ENCODE measurements around the gene KRTAP10-12.

DNA sequence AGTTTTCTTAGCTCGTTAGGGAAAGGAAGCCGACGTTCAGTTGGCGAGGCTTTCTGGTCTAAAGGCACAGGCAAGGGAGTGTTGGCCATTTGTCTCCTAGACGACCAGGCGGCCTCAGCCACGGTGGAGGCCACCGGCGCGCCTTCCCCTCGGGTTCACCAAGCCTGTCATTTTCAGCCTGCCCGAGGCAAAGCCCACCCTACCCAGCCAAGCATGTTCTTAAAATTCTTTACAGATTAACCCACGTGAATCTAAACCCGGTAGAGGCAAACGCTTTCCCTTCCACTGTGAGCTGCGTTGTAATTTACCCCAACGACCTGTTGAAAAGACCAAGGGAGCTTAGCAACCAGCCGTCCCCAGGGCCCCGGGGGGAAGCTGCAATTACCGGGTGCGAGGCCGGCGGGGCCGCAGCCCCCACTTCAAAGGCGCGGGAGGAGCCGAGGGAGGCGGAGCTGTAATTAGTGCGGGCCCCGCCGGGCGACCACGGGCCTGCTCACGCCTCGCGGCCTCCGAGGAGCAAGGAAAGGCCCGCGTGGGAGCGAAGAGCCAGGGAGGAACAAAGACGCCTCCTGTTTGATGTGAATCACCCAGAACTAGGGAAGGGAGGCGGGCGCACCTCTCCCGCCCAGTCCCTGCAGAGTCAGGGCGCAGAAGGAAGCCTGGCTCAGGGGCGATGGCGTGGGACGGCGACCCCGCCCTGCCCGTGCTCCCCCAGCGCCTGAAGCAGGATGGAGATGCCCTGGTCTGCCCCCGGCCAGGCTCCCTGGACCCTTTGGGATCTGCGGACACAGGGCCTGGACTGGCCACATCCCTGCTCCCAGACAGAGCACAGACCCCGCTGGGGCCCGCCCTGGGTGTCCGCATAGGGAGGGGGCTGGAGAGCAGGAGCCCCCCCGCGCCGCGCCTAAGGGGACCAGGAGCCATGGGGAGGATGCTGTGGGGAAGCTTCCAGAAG, 26.5 kb downstream of the KRTAP10-12 start:
- TF ChIP-seq, protein P1, sequence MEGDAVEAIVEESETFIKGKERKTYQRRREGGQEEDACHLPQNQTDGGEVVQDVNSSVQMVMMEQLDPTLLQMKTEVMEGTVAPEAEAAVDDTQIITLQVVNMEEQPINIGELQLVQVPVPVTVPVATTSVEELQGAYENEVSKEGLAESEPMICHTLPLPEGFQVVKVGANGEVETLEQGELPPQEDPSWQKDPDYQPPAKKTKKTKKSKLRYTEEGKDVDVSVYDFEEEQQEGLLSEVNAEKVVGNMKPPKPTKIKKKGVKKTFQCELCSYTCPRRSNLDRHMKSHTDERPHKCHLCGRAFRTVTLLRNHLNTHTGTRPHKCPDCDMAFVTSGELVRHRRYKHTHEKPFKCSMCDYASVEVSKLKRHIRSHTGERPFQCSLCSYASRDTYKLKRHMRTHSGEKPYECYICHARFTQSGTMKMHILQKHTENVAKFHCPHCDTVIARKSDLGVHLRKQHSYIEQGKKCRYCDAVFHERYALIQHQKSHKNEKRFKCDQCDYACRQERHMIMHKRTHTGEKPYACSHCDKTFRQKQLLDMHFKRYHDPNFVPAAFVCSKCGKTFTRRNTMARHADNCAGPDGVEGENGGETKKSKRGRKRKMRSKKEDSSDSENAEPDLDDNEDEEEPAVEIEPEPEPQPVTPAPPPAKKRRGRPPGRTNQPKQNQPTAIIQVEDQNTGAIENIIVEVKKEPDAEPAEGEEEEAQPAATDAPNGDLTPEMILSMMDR (IDR thresholded peaks at IDR 0.05): no peak
- TF ChIP-seq POLR2A (IDR thresholded peaks at IDR 0.05): no peak
